ENCODE data around the gene ZBTB22.
"Not testable (repeated sequence)": the region's sequence is repeated elsewhere in the genome, so short reads cannot be mapped to it uniquely, and the experiment has no call there.

The ZBTB22 gene, protein sequence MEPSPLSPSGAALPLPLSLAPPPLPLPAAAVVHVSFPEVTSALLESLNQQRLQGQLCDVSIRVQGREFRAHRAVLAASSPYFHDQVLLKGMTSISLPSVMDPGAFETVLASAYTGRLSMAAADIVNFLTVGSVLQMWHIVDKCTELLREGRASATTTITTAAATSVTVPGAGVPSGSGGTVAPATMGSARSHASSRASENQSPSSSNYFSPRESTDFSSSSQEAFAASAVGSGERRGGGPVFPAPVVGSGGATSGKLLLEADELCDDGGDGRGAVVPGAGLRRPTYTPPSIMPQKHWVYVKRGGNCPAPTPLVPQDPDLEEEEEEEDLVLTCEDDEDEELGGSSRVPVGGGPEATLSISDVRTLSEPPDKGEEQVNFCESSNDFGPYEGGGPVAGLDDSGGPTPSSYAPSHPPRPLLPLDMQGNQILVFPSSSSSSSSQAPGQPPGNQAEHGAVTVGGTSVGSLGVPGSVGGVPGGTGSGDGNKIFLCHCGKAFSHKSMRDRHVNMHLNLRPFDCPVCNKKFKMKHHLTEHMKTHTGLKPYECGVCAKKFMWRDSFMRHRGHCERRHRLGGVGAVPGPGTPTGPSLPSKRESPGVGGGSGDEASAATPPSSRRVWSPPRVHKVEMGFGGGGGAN

GRCh38 chr6:33317669-33318425 lies at the start of gene ZBTB22:
Gene ZBTB22 (minus strand): TSS chr6:33317744. CDS start chr6:33316916, 828 bp downstream.
- DNase-seq: peak; percentile 96

DNA sequence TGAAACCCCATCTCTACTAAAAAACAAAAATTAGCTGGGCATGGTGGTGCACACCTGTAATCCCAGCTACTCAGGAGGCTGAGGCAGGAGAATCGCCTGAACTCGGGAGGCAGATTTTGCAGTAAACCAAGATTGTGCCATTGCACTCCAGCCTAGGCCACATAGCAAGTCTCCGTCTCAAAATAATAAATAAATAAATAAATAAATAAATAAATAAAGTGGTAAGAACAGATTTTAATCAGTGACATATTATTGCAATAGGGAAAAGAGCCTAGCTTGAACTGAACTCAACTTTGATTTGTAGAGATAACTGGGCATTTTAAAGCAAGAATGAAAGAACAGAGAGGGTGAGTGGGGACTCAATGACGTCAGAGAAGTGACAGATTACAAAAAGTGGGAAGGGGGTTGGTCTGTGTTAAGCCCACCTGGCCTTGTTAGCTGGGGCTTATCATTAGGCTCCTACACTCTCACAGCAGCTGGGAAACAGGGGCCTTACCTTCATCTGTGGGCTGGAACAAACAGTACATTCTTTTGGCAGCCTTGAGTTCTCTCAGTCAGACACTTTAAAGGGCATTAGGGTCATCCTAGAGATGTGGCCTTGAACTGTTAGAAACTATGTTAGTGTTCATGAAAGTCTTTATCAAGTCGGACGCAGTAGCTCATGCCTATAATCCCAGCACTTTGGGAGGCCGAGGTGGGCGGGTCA lies 49.6 kb upstream of the ZBTB22 start:
- no peak for DNase-seq

GRCh38 chr6:33365206-33365971 lies 47.8 kb upstream of the ZBTB22 start:
- DNase-seq: not testable (repeated sequence)

DNA sequence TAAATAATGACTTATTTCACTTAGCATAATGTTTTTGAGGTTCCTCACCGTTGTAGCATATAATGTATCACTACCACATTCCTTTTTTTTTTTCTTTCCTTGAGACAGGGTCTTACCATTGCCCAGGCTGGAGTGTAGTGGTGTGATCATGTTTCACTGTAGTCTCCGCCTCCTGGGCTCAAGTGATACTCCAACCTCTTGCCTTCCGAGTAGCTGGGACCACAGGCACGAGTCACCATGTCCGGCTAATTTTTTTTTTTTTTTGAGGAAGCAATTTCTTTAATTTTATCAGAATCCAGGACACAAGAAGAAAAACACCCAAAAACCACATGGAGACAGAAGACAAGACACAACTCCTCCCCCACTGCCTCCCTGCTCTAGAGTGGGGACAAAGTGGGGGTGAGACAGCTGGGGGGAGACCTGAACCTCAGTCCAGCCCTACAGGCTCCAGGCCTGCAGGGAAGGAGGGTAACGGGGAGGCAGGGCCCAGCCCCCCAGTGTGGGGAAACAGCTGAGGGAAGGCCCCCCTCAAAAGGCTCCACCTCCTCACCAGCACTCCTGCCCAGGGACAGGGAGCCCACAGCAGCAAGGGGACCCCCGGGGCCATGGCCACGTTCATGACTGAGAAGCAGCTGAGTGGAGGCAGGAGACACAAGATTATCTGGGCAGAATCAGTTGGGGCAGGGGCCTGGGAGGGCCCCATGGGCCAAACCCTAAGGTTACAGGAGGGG lies 47.1 kb upstream of the ZBTB22 start:
- peak; percentile 10 for DNase-seq

- DNase-seq: not testable (repeated sequence)
These were observed 45.9 kb upstream of the ZBTB22 start for GRCh38 chr6:33363486-33363885.

DNA sequence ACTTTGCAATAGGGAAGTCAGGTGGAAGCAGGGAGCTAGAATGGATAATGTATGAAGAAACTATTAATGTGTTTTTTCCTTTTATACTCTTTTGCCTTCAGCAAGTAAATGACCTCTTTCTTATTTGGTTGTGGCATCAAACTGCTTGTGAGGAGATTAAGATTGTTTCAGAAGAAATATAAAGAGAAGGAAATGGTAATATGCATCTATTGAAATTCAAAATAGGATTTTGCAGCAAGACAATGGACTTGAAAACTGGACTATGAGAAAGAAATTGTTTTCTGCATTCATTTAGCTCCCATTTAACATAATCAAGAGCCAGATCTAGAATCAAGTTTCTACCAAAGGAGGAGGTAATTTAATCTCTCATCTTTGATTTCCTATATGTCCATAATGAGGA lies 41.8 kb upstream of the ZBTB22 start:
- DNase-seq: no peak

- DNase-seq: not testable (repeated sequence)
These were observed 39.8 kb upstream of the ZBTB22 start for GRCh38 chr6:33357160-33357871.

- DNase-seq: no peak
These were observed 38.8 kb upstream of the ZBTB22 start for GRCh38 chr6:33356295-33356694.

DNA sequence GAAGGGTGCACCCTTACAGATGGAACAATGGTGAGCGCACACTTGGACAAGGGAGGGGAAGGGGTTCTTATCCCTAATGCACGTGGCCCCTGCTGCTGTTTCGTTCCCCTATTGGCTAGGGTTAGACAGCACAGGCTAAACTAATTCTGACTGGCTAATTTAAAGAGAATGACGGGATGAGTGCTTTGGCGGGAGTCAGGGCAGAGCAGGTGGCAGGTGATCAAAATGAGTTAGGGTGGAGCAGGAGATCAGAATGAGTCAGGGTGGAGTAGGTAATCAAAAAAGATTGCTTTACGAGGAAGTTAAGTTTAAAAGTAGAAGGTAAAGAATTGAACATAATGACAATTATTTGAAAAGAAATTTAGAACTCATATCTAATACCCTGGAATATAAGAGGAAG lies 38.3 kb upstream of the ZBTB22 start:
- DNase-seq: not testable (repeated sequence)

DNA sequence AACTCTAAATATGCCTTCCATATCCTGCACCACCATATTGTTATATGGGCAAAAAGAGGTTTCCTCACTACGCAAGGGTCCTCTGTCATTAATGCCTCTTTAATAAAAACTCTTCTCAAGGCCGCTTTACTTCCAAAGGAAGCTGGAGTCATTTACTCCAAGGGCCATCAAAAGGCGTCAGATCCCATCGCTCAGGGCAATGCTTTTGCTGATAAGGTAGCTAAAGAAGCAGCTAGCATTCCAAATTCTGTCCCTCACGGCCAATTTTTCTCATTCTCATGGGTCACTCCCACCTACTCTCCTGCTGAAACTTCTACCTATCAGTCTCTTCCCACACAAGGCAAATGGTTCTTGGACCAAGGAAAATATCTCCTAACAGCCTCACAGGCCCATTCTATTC lies 30.3 kb upstream of the ZBTB22 start:
- no peak for DNase-seq

- DNase-seq: not testable (repeated sequence)
These were observed 29.4 kb upstream of the ZBTB22 start for GRCh38 chr6:33346972-33347371.

- DNase-seq: peak; percentile 53
These were observed 27.5 kb upstream of the ZBTB22 start for GRCh38 chr6:33344701-33345697.

- no peak for DNase-seq
These were observed 26.5 kb upstream of the ZBTB22 start for GRCh38 chr6:33343953-33344611.

GRCh38 chr6:33343606-33343952 lies 26.0 kb upstream of the ZBTB22 start:
- not testable (repeated sequence) for DNase-seq

GRCh38 chr6:33339193-33339592 lies 21.6 kb upstream of the ZBTB22 start:
- no peak for DNase-seq

GRCh38 chr6:33336495-33336894 lies 19.0 kb upstream of the ZBTB22 start:
- no peak for DNase-seq

DNA sequence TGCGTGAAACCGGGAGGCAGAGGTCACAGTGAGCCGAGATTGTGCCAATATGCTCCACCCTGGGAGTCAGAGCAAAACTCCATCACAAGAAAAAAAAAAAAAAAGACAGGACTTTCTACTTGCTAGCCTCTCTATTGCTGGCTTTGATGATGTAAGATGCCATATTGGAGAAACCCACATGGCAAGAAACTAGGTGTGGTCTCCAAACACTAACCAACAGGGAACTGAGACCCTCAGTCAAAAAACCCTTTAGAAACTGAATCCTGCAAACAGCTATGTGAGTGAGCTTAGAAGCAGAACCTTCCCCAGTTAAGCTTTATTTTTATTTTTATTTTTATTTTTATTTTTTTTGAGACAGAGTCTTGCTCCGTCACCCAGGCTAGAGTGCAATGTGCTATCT lies 18.4 kb upstream of the ZBTB22 start:
- DNase-seq: no peak

DNA sequence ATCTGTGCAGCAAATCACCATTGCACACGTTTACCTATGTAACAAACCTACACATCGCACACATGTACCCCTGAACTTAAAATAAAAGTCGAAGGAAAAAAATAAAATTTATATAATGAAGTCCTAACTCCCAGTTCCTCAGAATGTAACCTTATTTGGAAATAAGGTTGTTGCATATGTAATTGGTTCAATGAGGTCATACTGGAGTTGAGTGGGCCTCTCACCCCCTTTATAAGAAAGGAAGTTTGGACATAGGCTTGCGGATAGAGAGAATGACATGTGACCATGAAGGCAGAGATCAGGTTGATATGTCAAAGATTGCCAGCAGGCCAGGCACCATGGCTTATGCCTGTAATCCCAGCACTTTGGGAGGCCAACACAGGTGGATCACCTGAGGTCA lies 16.1 kb upstream of the ZBTB22 start:
- DNase-seq: no peak

- DNase-seq: no peak
These were observed 13.2 kb upstream of the ZBTB22 start for GRCh38 chr6:33330736-33331135.

All from kidney glomerular epithelial cell (primary cell).